DOHH2 (cell line): ENCODE data around the gene FAM20A.

ENCODE experiments used
- CTCF ChIP-seq: fragments of 200-600 bp; sonication (generic); IDR thresholded peaks from one replicate; pipeline ENCODE4 v1.5.1; 2014; ENCODE audit warnings: antibody characterized with exemption, mild to moderate bottlenecking, low read depth, low read length; ENCODE audit not compliant: poor library complexity, severe bottlenecking
- EZH2phosphoT487 ChIP-seq: fragments of 200-600 bp; sonication (generic); IDR thresholded peaks from 2 replicates; pipeline ENCODE4 v1.6.1; 2017; ENCODE audit warnings: borderline replicate concordance, mild to moderate bottlenecking, antibody characterized with exemption, low read length, moderate library complexity, mixed read lengths

GRCh38 chr17:68623811-68624210, 22.6 kb upstream of the FAM20A start:
- no peak for TF ChIP-seq CTCF
- TF ChIP-seq EZH2phosphoT487, result no peak
